ENCODE results near the gene ILF2.
A peak's percentile ranks its signal among the peaks of the same experiment; 100 is the strongest.

The ILF2 gene

DNA sequence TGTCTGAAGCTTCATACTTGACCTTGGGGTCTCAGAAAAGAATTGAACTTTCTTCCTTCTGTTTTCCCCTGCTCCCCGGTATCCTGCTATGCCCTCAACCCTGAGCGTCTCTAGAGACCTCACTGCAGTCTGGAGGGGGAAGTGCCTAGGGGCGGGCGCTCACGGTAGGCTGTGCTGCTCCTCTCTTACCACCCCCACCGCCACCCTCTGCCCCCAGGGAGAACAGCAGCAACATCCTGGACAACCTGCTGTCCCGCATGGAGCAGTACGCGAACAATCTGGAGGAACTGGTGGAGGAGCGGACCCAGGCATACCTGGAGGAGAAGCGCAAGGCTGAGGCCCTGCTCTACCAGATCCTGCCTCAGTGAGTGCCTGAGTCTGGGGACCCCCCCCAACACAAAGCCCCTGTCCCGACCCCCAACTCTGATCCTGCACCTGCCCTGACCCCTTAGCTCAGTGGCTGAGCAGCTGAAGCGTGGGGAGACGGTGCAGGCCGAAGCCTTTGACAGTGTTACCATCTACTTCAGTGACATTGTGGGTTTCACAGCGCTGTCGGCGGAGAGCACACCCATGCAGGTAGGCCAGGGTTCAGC lies 18.0 kb upstream of the ILF2 start:
- Histone ChIP-seq H3K36me3 (ENCODE audit: control insufficient read depth, insufficient read depth, low read length) (no peaks in the 10 kb centered on the region), H3K4me3 (ENCODE audit: low read depth, low read length) (no peak overlapping the region), H3K4me1 (ENCODE audit: control insufficient read depth, insufficient read depth, low read length) (no peaks in the 10 kb centered on the region), H3K9me3 (ENCODE audit: control insufficient read depth, insufficient read depth, low read length) (no peaks in the 10 kb centered on the region), H3K9ac (ENCODE audit: low read depth, low read length) (no peak overlapping the region), H3K27me3 (ENCODE audit: control insufficient read depth, insufficient read depth, low read length) (no peaks in the 10 kb centered on the region)

DNA sequence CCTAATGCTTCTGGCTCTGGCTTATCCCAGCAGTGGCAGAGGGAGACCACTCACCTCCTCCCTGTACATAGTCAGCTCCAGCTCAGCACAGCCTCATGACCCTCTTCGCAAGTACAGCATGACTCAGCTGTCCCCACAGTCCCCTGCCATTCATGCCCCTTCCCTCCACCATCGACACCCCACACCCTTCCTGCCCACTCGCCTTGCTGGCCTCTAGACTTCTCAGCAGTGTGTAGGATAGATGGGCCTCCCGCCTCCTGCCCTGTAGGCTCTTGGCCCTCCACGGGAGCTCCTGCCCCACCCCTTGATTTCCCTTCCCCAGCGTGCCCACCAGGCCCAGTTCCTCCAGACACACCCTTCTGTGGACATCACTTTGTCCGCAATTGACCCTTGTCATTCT lies 17.5 kb upstream of the ILF2 start:
- Histone ChIP-seq H3K36me3 (ENCODE audit: control insufficient read depth, insufficient read depth, low read length) (no peaks in the 10 kb centered on the region), H3K9ac (ENCODE audit: low read depth, low read length) (no peak overlapping the region)

DNA sequence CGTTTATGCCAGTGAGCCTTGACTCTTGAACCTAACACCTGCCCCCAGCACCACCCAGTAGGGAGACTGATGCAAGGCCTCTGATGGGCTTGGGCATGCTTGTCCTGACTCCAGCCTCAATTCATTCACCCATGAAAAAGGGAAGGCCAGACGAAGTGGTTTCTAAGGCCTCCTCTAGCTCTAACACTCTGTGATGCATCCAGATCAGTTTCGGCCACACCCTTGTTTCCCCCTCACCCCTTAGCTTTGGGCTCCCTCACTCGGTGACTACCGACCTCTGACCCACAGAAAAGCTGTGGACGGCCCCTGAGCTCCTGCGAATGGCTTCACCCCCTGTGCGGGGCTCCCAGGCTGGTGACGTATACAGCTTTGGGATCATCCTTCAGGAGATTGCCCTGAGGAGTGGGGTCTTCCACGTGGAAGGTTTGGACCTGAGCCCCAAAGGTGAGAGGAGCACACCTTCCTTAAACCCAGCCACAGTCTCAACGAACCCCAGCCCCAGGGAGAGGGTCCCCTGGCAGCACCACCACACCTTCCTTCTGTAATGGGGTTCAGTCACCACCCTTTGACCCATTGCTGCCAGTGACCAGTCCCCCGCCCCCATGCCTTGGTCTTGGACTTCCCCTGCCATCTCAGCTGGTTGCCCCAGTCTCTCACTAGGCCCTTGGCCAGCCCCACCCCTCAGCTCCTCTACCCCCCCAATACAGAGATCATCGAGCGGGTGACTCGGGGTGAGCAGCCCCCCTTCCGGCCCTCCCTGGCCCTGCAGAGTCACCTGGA lies 16.7 kb upstream of the ILF2 start:
- no peaks in the 10 kb centered on the region for H3K4me1 ChIP-seq (ENCODE audit: control insufficient read depth, insufficient read depth, low read length)
- H3K27me3 ChIP-seq (ENCODE audit: control insufficient read depth, insufficient read depth, low read length), result no peaks in the 10 kb centered on the region
- no peak overlapping the region for H3K4me3 ChIP-seq (ENCODE audit: low read depth, low read length)
- no peak overlapping the region for H3K9ac ChIP-seq (ENCODE audit: low read depth, low read length)
- no peaks in the 10 kb centered on the region for H3K9me3 ChIP-seq (ENCODE audit: control insufficient read depth, insufficient read depth, low read length)
- H3K36me3 ChIP-seq (ENCODE audit: control insufficient read depth, insufficient read depth, low read length), result no peaks in the 10 kb centered on the region

More for the DNA sequence above, 17.5 kb upstream of the ILF2 start:
- no peaks in the 10 kb centered on the region for H3K27me3 ChIP-seq (ENCODE audit: control insufficient read depth, insufficient read depth, low read length)
- no peaks in the 10 kb centered on the region for H3K4me1 ChIP-seq (ENCODE audit: control insufficient read depth, insufficient read depth, low read length)
- no peak overlapping the region for H3K4me3 ChIP-seq (ENCODE audit: low read depth, low read length)
- no peaks in the 10 kb centered on the region for H3K9me3 ChIP-seq (ENCODE audit: control insufficient read depth, insufficient read depth, low read length)

DNA sequence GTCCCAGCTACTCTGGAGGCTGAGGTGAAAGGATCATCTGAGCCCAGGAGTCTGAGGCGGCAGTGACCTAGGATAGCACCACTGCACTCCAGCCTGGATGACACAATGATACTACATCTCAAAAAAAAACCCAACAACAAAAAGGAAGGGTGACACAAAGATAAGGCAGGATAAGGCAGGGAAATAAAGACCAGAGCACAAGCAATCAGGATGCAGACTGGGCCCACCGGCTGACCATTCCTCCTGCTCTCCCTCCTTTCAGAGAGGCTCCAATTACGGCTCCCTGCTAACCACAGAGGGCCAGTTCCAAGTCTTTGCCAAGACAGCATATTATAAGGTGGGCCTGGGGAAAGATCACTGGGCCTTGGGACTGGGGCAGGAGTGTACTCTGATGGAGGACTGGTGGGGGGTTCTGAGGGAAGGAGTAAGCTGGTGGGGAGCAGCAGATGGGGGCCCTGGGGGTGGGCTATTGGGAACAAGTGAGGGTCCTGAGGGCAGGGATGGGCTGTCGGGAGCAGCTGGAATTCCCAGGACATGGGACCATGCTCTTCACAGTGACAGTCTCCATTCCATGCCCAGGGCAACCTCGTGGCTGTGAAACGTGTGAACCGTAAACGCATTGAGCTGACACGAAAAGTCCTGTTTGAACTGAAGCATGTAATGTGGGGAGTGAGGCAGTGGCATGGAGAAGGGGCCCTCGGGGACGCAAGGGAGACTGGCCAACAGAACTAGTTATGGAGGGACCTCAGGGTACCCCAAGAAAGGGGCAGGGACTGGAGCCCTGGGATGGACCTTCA lies 14.9 kb upstream of the ILF2 start:
- Histone ChIP-seq H3K4me3 (ENCODE audit: low read depth, low read length) (no peak overlapping the region), H3K36me3 (ENCODE audit: control insufficient read depth, insufficient read depth, low read length) (no peaks in the 10 kb centered on the region), H3K9ac (ENCODE audit: low read depth, low read length) (no peak overlapping the region), H3K9me3 (ENCODE audit: control insufficient read depth, insufficient read depth, low read length) (no peaks in the 10 kb centered on the region), H3K27me3 (ENCODE audit: control insufficient read depth, insufficient read depth, low read length) (peaks cover 8% of the 10 kb centered on the region), H3K4me1 (ENCODE audit: control insufficient read depth, insufficient read depth, low read length) (no peaks in the 10 kb centered on the region)

DNA sequence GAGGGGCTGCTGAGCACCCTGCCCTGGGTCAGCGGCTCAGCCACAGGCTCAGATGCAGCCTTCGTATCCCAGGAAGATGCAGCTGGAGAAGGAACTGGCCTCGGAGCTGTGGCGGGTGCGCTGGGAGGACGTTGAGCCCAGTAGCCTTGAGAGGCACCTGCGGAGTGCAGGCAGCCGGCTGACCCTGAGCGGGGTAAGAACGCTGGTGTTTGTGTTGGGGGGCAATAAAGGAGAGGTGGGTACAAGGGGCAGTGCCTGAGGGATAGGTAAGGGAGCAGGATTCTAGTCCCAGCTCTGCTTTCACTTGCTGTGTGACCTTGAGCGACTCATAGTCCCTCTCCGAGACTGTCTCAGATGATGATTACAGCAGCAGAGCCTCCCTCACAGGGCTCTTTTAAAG lies 14.1 kb upstream of the ILF2 start:
- peaks cover 15% of the 10 kb centered on the region for H3K27me3 ChIP-seq (ENCODE audit: control insufficient read depth, insufficient read depth, low read length)

DNA sequence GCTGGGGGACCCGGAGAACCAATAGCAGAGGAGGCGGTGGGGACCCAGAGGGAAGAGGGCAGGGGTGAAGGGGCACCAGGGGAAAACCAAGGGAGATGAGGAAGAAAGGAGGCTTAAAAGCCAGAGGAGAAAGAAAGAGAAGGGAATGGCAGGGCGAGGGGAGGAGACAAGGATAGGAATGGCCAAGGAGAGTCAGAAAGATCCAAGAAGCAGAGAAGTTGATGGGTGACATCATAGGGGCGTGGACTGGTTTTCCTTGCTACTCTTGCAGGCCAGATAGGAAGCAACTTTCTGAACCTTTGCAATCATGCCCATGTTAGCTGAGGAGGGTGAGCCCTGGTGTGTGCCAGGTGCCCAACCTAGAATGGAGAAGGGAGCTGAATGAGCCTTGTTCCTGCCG lies 13.1 kb upstream of the ILF2 start:
- Histone ChIP-seq H3K9me3 (ENCODE audit: control insufficient read depth, insufficient read depth, low read length) (no peaks in the 10 kb centered on the region), H3K4me1 (ENCODE audit: control insufficient read depth, insufficient read depth, low read length) (peaks cover 3% of the 10 kb centered on the region), H3K27me3 (ENCODE audit: control insufficient read depth, insufficient read depth, low read length) (peaks cover 22% of the 10 kb centered on the region), H3K36me3 (ENCODE audit: control insufficient read depth, insufficient read depth, low read length) (no peaks in the 10 kb centered on the region), H3K4me3 (ENCODE audit: low read depth, low read length) (no peak overlapping the region), H3K9ac (ENCODE audit: low read depth, low read length) (no peak overlapping the region)

More for the DNA sequence above, 14.1 kb upstream of the ILF2 start:
- peaks cover 3% of the 10 kb centered on the region for H3K4me1 ChIP-seq (ENCODE audit: control insufficient read depth, insufficient read depth, low read length)
- H3K4me3 ChIP-seq (ENCODE audit: low read depth, low read length), result no peak overlapping the region
- H3K9me3 ChIP-seq (ENCODE audit: control insufficient read depth, insufficient read depth, low read length), result no peaks in the 10 kb centered on the region
- H3K9ac ChIP-seq (ENCODE audit: low read depth, low read length), result no peak overlapping the region
- H3K36me3 ChIP-seq (ENCODE audit: control insufficient read depth, insufficient read depth, low read length), result no peaks in the 10 kb centered on the region

DNA sequence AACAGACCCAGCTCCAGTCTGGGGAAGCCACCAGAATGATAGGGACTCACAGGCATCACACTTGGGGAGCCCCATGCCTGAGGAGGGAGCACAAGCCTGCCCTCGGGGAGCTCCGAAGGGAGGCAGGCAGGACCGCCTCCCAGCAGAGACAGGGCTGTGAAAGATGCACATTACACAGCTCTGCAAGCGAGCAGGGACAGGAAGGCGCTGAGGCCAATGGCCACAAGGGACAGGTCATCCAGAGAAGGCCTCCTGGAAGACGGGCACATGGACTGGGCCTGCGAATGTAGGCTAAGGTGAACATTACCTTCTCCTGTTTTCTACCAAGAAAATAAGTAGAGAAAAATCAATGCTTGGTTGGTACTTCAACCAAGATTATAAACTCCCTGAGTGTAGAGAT lies 11.9 kb upstream of the ILF2 start:
- Histone ChIP-seq H3K9ac (ENCODE audit: low read depth, low read length) (no peak overlapping the region), H3K4me3 (ENCODE audit: low read depth, low read length) (no peak overlapping the region), H3K9me3 (ENCODE audit: control insufficient read depth, insufficient read depth, low read length) (no peaks in the 10 kb centered on the region), H3K36me3 (ENCODE audit: control insufficient read depth, insufficient read depth, low read length) (no peaks in the 10 kb centered on the region), H3K27me3 (ENCODE audit: control insufficient read depth, insufficient read depth, low read length) (peaks cover 31% of the 10 kb centered on the region), H3K4me1 (ENCODE audit: control insufficient read depth, insufficient read depth, low read length) (peaks cover 3% of the 10 kb centered on the region)

DNA sequence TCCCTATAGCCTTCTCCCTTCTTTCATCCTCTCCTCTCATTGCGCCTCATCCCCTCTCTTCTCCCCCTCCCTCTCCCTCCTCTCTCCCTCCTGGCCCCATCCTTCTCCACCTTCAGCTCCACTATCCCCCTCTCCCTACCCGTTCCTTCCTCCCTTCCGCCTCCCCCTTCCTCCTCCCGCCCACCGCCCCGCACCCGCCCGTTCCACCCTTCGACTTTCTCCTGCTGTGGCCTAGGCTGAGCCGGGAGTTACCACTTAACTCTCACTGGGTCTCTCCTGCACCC lies 9.3 kb upstream of the ILF2 start:
- peaks cover 31% of the 10 kb centered on the region for H3K27me3 ChIP-seq (ENCODE audit: control insufficient read depth, insufficient read depth, low read length)
- H3K9ac ChIP-seq (ENCODE audit: low read depth, low read length), result no peak overlapping the region
- H3K4me1 ChIP-seq (ENCODE audit: control insufficient read depth, insufficient read depth, low read length), result peaks cover 3% of the 10 kb centered on the region

DNA sequence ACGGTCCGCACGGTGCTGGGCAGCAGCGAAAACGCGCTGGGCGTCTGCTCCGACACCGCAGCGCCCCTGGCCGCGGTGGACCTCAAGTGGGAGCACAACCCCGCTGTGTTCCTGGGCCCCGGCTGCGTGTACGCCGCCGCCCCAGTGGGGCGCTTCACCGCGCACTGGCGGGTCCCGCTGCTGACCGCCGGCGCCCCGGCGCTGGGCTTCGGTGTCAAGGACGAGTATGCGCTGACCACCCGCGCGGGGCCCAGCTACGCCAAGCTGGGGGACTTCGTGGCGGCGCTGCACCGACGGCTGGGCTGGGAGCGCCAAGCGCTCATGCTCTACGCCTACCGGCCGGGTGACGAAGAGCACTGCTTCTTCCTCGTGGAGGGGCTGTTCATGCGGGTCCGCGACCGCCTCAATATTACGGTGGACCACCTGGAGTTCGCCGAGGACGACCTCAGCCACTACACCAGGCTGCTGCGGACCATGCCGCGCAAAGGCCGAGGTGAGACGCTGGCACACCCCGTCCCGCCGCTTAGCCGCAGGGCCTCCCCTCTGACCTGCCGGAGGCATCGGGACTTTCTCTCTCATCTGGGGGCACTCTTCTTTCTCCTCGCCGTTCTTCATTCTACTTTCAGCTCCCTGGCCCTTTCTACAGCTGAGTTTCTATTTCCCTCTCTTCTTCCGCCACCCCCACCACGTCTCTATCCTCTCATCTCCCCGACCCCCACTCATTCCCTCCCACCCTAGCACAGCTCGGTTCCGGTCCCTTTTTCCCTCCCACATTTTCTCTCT lies 8.7 kb upstream of the ILF2 start:
- Histone ChIP-seq H3K4me3 (ENCODE audit: low read depth, low read length) (peak overlapping the region; percentile 87), H3K9me3 (ENCODE audit: control insufficient read depth, insufficient read depth, low read length) (no peaks in the 10 kb centered on the region), H3K36me3 (ENCODE audit: control insufficient read depth, insufficient read depth, low read length) (no peaks in the 10 kb centered on the region), H3K27me3 (ENCODE audit: control insufficient read depth, insufficient read depth, low read length) (peaks cover 31% of the 10 kb centered on the region), H3K4me1 (ENCODE audit: control insufficient read depth, insufficient read depth, low read length) (peaks cover 3% of the 10 kb centered on the region), H3K9ac (ENCODE audit: low read depth, low read length) (peak overlapping the region; percentile 16)

More for the DNA sequence above, 9.3 kb upstream of the ILF2 start:
- H3K9me3 ChIP-seq (ENCODE audit: control insufficient read depth, insufficient read depth, low read length), result no peaks in the 10 kb centered on the region
- H3K4me3 ChIP-seq (ENCODE audit: low read depth, low read length), result peak overlapping the region; percentile 87
- no peaks in the 10 kb centered on the region for H3K36me3 ChIP-seq (ENCODE audit: control insufficient read depth, insufficient read depth, low read length)

DNA sequence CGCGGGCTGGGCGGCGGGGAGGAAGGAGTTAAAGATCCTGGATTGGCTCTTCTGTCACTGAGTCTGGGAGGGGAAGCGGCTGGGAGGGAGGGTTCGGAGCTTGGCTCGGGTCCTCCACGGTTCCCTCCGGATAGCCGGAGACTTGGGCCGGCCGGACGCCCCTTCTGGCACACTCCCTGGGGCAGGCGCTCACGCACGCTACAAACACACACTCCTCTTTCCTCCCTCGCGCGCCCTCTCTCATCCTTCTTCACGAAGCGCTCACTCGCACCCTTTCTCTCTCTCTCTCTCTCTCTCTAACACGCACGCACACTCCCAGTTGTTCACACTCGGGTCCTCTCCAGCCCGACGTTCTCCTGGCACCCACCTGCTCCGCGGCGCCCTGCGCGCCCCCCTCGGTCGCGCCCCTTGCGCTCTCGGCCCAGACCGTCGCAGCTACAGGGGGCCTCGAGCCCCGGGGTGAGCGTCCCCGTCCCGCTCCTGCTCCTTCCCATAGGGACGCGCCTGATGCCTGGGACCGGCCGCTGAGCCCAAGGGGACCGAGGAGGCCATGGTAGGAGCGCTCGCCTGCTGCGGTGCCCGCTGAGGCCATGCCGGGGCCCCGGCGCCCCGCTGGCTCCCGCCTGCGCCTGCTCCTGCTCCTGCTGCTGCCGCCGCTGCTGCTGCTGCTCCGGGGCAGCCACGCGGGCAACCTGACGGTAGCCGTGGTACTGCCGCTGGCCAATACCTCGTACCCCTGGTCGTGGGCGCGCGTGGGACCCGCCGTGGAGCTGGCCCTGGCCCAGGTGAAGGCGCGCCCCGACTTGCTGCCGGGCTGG lies 7.9 kb upstream of the ILF2 start, which contains the start of gene NPR1:
TSS of gene NPR1 (plus strand) at position 170 of the 818 bp plus-strand sequence. CDS start at position 591, 421 bp downstream.
- Histone ChIP-seq H3K9ac (ENCODE audit: low read depth, low read length) (peak within 1 kb of the TSS; percentile 16), H3K36me3 (ENCODE audit: control insufficient read depth, insufficient read depth, low read length) (no peaks in the 10 kb centered on the region), H3K4me3 (ENCODE audit: low read depth, low read length) (peak within 1 kb of the TSS; percentile 87), H3K27me3 (ENCODE audit: control insufficient read depth, insufficient read depth, low read length) (peaks cover 31% of the 10 kb centered on the region), H3K9me3 (ENCODE audit: control insufficient read depth, insufficient read depth, low read length) (no peaks in the 10 kb centered on the region), H3K4me1 (ENCODE audit: control insufficient read depth, insufficient read depth, low read length) (peaks cover 3% of the 10 kb centered on the region)

All from iPS-15b (cell line).